GM21717 (cell line): ENCODE measurements around the gene CRISPLD2.

Experiments used
- ATAC-seq: cut with Tn5 transposase; IDR thresholded peaks from one replicate; pipeline ENCODE4 v1.9.1; 2021; ENCODE audit warnings: mild to moderate bottlenecking, moderate library complexity; ENCODE audit not compliant: unreplicated experiment

CRISPLD2 gene

GRCh38 chr16:84838383-84838948 is 18.7 kb downstream of the CRISPLD2 start:
- no peak for ATAC-seq

- ATAC-seq, result no peak
Measured at GRCh38 chr16:84839054-84839453, 19.3 kb downstream of the CRISPLD2 start.

- no peak for ATAC-seq
Measured at GRCh38 chr16:84839956-84840355, 20.2 kb downstream of the CRISPLD2 start.

- no peak for ATAC-seq
Measured at GRCh38 chr16:84840687-84841627, 21.2 kb downstream of the CRISPLD2 start.

- no peak for ATAC-seq
Measured at GRCh38 chr16:84841787-84842300, 22.1 kb downstream of the CRISPLD2 start.

- ATAC-seq, result no peak
Measured at GRCh38 chr16:84842516-84843148, 22.8 kb downstream of the CRISPLD2 start.

GRCh38 chr16:84843149-84844048 is 23.6 kb downstream of the CRISPLD2 start:
- no peak for ATAC-seq

GRCh38 chr16:84844049-84844350 is 24.2 kb downstream of the CRISPLD2 start:
- no peak for ATAC-seq

- no peak for ATAC-seq
Measured at GRCh38 chr16:84844559-84845495, 25.0 kb downstream of the CRISPLD2 start.

GRCh38 chr16:84845496-84846002 is 25.8 kb downstream of the CRISPLD2 start:
- ATAC-seq, result no peak

GRCh38 chr16:84847564-84848355 is 28.0 kb downstream of the CRISPLD2 start:
- no peak for ATAC-seq

GRCh38 chr16:84848986-84849634 is 29.3 kb downstream of the CRISPLD2 start:
- ATAC-seq, result no peak

- ATAC-seq, result no peak
Measured at GRCh38 chr16:84849751-84850150, 30.0 kb downstream of the CRISPLD2 start.

GRCh38 chr16:84850714-84851113 is 30.9 kb downstream of the CRISPLD2 start:
- no peak for ATAC-seq

GRCh38 chr16:84851192-84852127 is 31.7 kb downstream of the CRISPLD2 start:
- ATAC-seq, result no peak

- ATAC-seq, result no peak
Measured at GRCh38 chr16:84853534-84853933, 33.7 kb downstream of the CRISPLD2 start.

- ATAC-seq, result no peak
Measured at GRCh38 chr16:84854759-84855158, 35.0 kb downstream of the CRISPLD2 start.
